ENCODE results near the gene SCYGR7. TPM values are rescaled to one million over a fixed set of nuclear protein-coding genes. Genes with fewer than 3 reads are reported as not detected.
A peak's percentile ranks its signal among the peaks of the same experiment; 100 is the strongest.

The SCYGR7 gene
- total and polyA plus RNA-seq, 2 of the 13 experiments (the other 11 are each of a cell fraction or from before 2014, with no cell fraction given): not detected

DNA sequence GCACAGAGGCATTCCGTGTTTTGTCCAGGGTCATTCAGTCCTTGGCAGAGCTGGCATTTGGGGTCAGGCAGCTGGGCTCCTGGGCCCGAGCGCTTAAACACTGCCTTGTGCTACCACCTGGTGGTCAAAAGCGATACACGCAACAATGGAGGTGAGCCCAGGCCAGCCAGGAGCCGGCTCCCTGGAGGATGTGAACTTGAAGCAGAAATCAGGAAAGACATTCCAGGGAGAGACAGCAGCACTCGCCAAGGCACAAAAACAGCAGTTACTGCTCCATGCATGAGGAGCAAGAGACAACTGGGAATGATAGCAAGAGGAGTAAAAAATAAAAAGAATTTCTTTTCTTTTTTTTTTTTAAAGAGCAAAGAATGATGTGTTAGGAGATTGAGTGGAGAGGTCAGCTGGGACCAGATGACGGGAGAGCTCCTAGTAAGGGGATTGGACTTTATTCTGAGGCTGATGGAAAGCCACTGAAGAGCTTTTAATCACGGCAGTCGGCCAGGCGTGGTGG, 38.3 kb downstream of the SCYGR7 start (continued):
- TF ChIP-seq SKIL (CRISPR knock-in tag; IDR thresholded peaks at IDR 0.05; ENCODE audit: borderline replicate concordance) (no peak), ZNF354B (CRISPR knock-in tag; IDR thresholded peaks at IDR 0.05) (no peak), ZNF10 (CRISPR knock-in tag; IDR thresholded peaks at IDR 0.05; ENCODE audit: borderline replicate concordance, low read depth) (no peak), RARA (CRISPR knock-in tag; IDR thresholded peaks at IDR 0.05) (peak; percentile 48; the same call in 1 of the 2 replicates), SOX13 (IDR thresholded peaks at IDR 0.05) (no peak), SOX13 (CRISPR knock-in tag; conservative IDR thresholded peaks at IDR 0.05 in 1 of 2, IDR thresholded peaks at IDR 0.05 in 1 of 2) (peak in 1 of 2 experiments; percentile 35; a peak in 1 of 4 replicates), ZHX2 (IDR thresholded peaks at IDR 0.05; ENCODE audit: low read depth) (no peak), ZHX2 (CRISPR knock-in tag; IDR thresholded peaks at IDR 0.05; ENCODE audit: borderline replicate concordance) (no peak), ZNF543 (CRISPR knock-in tag; IDR thresholded peaks at IDR 0.05) (no peak), FOSL2 (CRISPR knock-in tag; IDR thresholded peaks at IDR 0.05) (peak; percentile 65), ZNF44 (CRISPR knock-in tag; IDR thresholded peaks at IDR 0.05) (no peak), ERF (CRISPR knock-in tag; IDR thresholded peaks at IDR 0.05) (peak; percentile 83), ETV6 (CRISPR knock-in tag; conservative IDR thresholded peaks at IDR 0.05) (no peak), ZBTB42 (CRISPR knock-in tag; IDR thresholded peaks at IDR 0.05) (no peak), ZNF550 (CRISPR knock-in tag; IDR thresholded peaks at IDR 0.05; ENCODE audit: borderline replicate concordance) (no peak), ZNF549 (CRISPR knock-in tag; IDR thresholded peaks at IDR 0.05) (no peak), HNRNPL (IDR thresholded peaks at IDR 0.05; ENCODE audit: low read depth, low read length) (0 out of 2 replicates have a peak, but pooled peaks have one; percentile 40), PTBP1 (IDR thresholded peaks at IDR 0.05; ENCODE audit: low read depth, low read length, poor library complexity, severe bottlenecking) (no peak), ZNF83 (CRISPR knock-in tag; IDR thresholded peaks at IDR 0.05; ENCODE audit: borderline replicate concordance) (no peak)
- TF ChIP-seq, protein P1, sequence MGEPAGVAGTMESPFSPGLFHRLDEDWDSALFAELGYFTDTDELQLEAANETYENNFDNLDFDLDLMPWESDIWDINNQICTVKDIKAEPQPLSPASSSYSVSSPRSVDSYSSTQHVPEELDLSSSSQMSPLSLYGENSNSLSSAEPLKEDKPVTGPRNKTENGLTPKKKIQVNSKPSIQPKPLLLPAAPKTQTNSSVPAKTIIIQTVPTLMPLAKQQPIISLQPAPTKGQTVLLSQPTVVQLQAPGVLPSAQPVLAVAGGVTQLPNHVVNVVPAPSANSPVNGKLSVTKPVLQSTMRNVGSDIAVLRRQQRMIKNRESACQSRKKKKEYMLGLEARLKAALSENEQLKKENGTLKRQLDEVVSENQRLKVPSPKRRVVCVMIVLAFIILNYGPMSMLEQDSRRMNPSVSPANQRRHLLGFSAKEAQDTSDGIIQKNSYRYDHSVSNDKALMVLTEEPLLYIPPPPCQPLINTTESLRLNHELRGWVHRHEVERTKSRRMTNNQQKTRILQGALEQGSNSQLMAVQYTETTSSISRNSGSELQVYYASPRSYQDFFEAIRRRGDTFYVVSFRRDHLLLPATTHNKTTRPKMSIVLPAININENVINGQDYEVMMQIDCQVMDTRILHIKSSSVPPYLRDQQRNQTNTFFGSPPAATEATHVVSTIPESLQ (CRISPR knock-in tag; conservative IDR thresholded peaks at IDR 0.05): no peak
